Rectal smooth muscle tissue (tissue), 1 donor: ENCODE measurements around the gene GRPEL2.
A peak's percentile ranks its signal among the peaks of the same experiment; 100 is the strongest.

Experiments
- H3K27ac ChIP-seq: one replicate; pipeline ENCODE4 v1.7.0; 2013; ENCODE audit warnings: low read depth, low read length, inconsistent platforms
- H3K27me3 ChIP-seq: one replicate; pipeline ENCODE4 v1.7.0; 2013; ENCODE audit warnings: low read length; ENCODE audit not compliant: control insufficient read depth, insufficient read depth
- H3K36me3 ChIP-seq: one replicate; pipeline ENCODE4 v1.7.0; 2013; ENCODE audit warnings: low read length; ENCODE audit not compliant: control insufficient read depth, insufficient read depth
- H3K4me1 ChIP-seq: one replicate; pipeline ENCODE4 v1.7.0; 2013; ENCODE audit warnings: low read length; ENCODE audit not compliant: control insufficient read depth, insufficient read depth
- H3K4me3 ChIP-seq: one replicate; pipeline ENCODE4 v1.7.0; 2013; ENCODE audit warnings: low read length
- H3K9ac ChIP-seq: one replicate; pipeline ENCODE4 v1.7.0; 2013; ENCODE audit warnings: low read length

GRPEL2 gene

GRCh38 chr5:149349382-149349781, 4.1 kb downstream of the GRPEL2 start:
- H3K9ac ChIP-seq = no peak overlapping the region
- H3K4me1 ChIP-seq = peaks cover 7% of the 10 kb centered on the region
- no peak overlapping the region for H3K4me3 ChIP-seq
- H3K27ac ChIP-seq = no peak overlapping the region
- H3K27me3 ChIP-seq = no peaks in the 10 kb centered on the region
- H3K36me3 ChIP-seq = peaks cover 23% of the 10 kb centered on the region

- Histone ChIP-seq H3K9ac (no peak overlapping the region), H3K4me3 (no peak overlapping the region), H3K36me3 (peaks cover 23% of the 10 kb centered on the region), H3K27ac (no peak overlapping the region), H3K4me1 (no peaks in the 10 kb centered on the region), H3K27me3 (no peaks in the 10 kb centered on the region)
These were observed 6.9 kb downstream of the GRPEL2 start for GRCh38 chr5:149352169-149352568.

- H3K36me3 ChIP-seq = peaks cover 21% of the 10 kb centered on the region
- H3K27ac ChIP-seq = no peak overlapping the region
- H3K4me1 ChIP-seq = peaks cover 5% of the 10 kb centered on the region
- no peak overlapping the region for H3K4me3 ChIP-seq
- no peaks in the 10 kb centered on the region for H3K27me3 ChIP-seq
- no peak overlapping the region for H3K9ac ChIP-seq
These were observed 8.6 kb downstream of the GRPEL2 start for GRCh38 chr5:149353911-149354310.

- no peak overlapping the region for H3K4me3 ChIP-seq
- H3K36me3 ChIP-seq = peaks cover 8% of the 10 kb centered on the region
- peaks cover 5% of the 10 kb centered on the region for H3K4me1 ChIP-seq
- no peak overlapping the region for H3K27ac ChIP-seq
- no peak overlapping the region for H3K9ac ChIP-seq
- no peaks in the 10 kb centered on the region for H3K27me3 ChIP-seq
These were observed 10.4 kb downstream of the GRPEL2 start for GRCh38 chr5:149355688-149356087.

DNA sequence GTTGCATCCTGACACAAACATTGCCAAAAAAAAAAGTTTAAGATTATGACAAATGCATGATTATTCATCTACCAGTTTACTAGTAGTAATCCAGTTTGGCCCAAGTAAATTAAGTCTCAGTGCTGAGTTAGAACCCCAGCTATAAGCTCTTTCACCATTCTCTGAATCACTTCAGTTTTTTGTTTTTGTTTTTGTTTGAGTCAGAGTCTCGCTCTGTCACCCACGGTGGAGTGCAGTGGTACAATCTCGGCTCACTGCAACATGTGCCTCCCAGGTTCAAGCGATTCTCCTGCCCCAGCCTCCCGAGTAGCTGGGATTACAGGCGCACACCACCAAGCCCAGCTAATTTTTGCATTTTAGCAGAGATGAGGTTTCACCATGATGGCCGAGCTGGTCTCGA, 11.1 kb downstream of the GRPEL2 start:
- no peak overlapping the region for H3K27ac ChIP-seq
- H3K9ac ChIP-seq = no peak overlapping the region
- H3K4me1 ChIP-seq = peaks cover 5% of the 10 kb centered on the region
- H3K36me3 ChIP-seq = peaks cover 4% of the 10 kb centered on the region
- H3K4me3 ChIP-seq = no peak overlapping the region
- H3K27me3 ChIP-seq = no peaks in the 10 kb centered on the region

DNA sequence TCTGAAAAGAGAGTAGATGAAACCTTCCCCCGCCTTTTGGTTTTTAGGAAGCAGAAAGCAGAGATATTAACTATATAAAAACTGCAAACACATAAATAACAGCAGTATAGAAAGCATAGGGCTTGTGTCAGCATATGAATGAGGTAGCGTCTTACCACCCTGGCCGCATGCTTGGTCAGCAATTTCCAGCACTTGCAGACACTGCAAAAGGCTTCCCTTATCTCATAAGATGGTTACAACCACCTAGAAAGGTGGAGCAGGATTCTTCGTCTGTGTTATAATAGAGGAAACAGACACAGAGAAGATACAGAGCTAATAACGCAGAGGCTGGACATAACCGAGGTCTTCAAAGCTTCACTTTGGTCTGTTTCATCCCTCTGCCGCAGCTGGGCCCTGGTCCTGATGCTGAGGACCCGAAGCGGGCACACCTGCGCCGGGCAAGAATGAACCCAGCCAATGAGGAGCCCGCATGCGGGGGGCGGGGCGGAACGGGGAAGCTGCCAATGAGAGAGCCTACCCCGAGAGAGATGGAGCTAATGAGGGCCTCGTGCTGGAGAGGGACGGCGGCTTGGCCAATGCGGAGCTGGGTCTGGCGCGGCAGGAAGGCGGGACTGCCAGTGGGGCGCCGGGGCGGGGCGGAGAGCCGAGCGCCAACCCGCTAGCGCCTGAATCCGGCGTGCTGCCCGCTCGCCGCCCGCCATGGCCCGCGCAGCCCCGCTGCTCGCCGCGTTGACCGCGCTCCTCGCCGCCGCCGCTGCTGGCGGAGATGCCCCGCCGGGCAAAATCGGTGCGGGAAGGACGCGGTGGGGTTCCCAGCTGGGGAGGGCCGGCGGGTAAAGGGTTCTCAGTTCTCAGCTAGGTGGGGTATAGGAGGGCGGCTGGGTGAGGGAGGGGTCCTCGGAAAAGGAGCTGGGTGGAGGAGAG, 12.3 kb downstream of the GRPEL2 start, which contains the start of gene PCYOX1L:
Gene PCYOX1L (plus strand): TSS at position 677 of the 924 bp plus-strand sequence. CDS start 23 bp downstream, at position 700.
- Histone ChIP-seq H3K36me3 (no peaks in the 10 kb centered on the region), H3K9ac (peak within 1 kb of the TSS; percentile 67), H3K27ac (no peak within 1 kb of the TSS), H3K4me1 (peaks cover 5% of the 10 kb centered on the region), H3K4me3 (peak within 1 kb of the TSS; percentile 77), H3K27me3 (no peaks in the 10 kb centered on the region)

DNA sequence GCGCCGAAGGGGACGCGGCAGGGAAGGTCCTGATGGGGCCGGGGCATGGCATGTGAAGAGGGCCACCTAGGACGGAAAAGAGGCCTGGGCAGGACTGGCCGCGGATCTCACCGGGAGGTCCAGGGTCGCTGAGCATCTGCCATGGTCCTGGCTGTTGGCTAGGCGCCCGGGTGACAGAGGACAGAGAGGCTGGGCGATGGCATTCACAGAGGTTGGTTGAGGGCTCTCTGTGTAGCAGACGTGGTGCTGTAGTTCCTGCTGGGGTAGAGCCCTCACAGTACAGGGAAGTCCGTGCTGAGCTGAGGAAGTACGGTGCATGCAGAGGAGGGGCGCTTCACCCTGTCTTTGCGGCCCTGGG, 13.0 kb downstream of the GRPEL2 start:
- Histone ChIP-seq H3K27ac (no peak overlapping the region), H3K27me3 (no peaks in the 10 kb centered on the region), H3K4me1 (peaks cover 5% of the 10 kb centered on the region), H3K36me3 (no peaks in the 10 kb centered on the region), H3K4me3 (peak overlapping the region; percentile 77), H3K9ac (peak overlapping the region; percentile 67)

DNA sequence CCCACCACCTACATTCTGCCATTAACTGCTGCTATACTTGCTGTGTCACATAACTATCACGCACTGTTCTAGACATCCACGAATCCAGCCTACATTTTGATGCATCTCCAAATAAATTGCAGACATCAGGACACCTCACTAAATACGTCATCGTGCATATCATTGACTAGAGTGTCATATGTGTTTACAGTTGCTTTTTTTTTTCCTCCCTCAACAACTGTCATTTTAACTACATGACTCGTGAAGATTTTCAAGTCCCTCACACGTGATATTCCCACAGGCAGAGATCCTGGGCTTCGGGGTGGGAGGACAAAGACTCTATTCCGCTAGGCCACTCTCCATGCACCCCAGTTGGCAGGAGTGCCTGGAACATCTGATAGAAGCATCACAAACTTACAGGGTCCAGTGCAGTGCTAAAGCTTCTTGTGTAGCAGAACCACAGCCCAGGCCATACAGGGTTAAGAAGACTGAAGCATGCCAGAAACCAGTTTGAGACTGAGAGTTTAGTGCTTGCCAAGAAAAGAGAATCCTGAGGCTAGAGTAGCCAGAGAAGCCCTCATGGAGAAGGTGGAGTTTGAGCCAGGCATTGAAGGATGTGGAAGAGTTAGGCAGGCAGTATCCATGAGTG, 13.7 kb downstream of the GRPEL2 start:
- H3K4me3 ChIP-seq = no peak overlapping the region
- no peak overlapping the region for H3K9ac ChIP-seq
- no peaks in the 10 kb centered on the region for H3K36me3 ChIP-seq
- no peak overlapping the region for H3K27ac ChIP-seq
- no peaks in the 10 kb centered on the region for H3K27me3 ChIP-seq
- H3K4me1 ChIP-seq = peaks cover 5% of the 10 kb centered on the region

DNA sequence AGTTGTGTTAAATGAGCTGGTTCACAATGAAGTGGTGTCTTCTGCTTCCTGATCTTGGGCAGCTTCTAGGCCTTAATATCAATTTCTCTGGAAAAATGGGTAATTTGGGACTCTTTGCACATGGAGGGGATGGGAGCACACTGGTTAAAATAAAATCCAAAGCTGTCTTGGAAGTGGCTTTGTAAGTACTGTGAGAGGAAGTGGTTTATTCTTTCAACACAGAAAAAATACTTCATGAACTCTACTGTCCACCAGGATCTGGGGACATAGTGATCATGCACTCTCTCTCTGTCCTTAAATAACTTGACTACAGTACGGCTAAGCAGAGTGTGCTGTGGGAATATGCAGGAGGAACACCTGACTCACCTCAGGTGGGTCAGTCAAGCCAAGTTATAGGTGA, 15.0 kb downstream of the GRPEL2 start:
- Histone ChIP-seq H3K27me3 (no peaks in the 10 kb centered on the region), H3K4me3 (no peak overlapping the region), H3K4me1 (peaks cover 5% of the 10 kb centered on the region), H3K9ac (no peak overlapping the region), H3K27ac (no peak overlapping the region), H3K36me3 (no peaks in the 10 kb centered on the region)

GRCh38 chr5:149362541-149362940, 17.2 kb downstream of the GRPEL2 start:
- Histone ChIP-seq H3K9ac (no peak overlapping the region), H3K27me3 (no peaks in the 10 kb centered on the region), H3K36me3 (no peaks in the 10 kb centered on the region), H3K4me3 (no peak overlapping the region), H3K27ac (no peak overlapping the region), H3K4me1 (peaks cover 6% of the 10 kb centered on the region)

DNA sequence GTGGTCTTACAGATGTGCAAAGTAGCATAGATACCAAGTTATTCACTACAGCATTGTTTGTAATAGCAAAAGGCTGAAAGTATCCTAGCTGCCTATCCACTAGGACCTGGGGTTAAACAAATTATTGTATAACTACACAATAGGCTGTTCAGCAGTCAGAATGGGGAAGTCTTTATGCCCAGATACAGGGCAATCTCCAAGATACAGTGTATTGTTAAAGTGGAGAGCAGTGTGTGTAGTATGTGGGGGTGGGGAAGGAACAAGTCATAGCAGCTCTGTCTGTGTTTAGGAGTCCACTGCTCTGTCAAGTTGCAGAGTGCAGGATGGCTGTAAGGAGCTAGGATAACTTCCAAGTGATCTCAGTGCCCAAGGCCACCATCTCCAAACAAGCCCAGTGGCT, 18.1 kb downstream of the GRPEL2 start:
- Histone ChIP-seq H3K9ac (no peak overlapping the region), H3K4me3 (no peak overlapping the region), H3K36me3 (no peaks in the 10 kb centered on the region), H3K27ac (no peak overlapping the region), H3K27me3 (no peaks in the 10 kb centered on the region), H3K4me1 (peaks cover 4% of the 10 kb centered on the region)

- Histone ChIP-seq H3K9ac (no peak overlapping the region), H3K27ac (no peak overlapping the region), H3K36me3 (no peaks in the 10 kb centered on the region), H3K27me3 (no peaks in the 10 kb centered on the region), H3K4me1 (peaks cover 4% of the 10 kb centered on the region), H3K4me3 (no peak overlapping the region)
These were observed 18.6 kb downstream of the GRPEL2 start for GRCh38 chr5:149363936-149364335.
